LNCaP clone FGC (cell line): ENCODE data around the gene LTBP2.

Experiments used
- DNase-seq: peaks from one replicate; pipeline ENCODE4 v3.0.0-alpha.2; 2011; ENCODE audit warnings: low read depth
- H3K4me3 ChIP-seq: 2 replicates; pipeline ENCODE4 v1.5.1; 2011; ENCODE audit warnings: mild to moderate bottlenecking, low read depth, low read length, control low read depth
- CTCF ChIP-seq: IDR thresholded peaks from 2 replicates; pipeline ENCODE4 v1.5.1; 2012; ENCODE audit warnings: mild to moderate bottlenecking; ENCODE audit not compliant: control insufficient read depth, insufficient read depth; ENCODE audit errors: extremely low read depth

LTBP2 gene

GRCh38 chr14:74647678-74648461 lies 35.8 kb upstream of the LTBP2 start:
- H3K4me3 ChIP-seq: no peak overlapping the region
- no peak for TF ChIP-seq CTCF
- DNase-seq: no peak

- no peak for TF ChIP-seq CTCF
- DNase-seq: no peak
- no peak overlapping the region for H3K4me3 ChIP-seq
These were observed 35.1 kb upstream of the LTBP2 start for GRCh38 chr14:74647061-74647677.

GRCh38 chr14:74645756-74646470 lies 33.9 kb upstream of the LTBP2 start:
- H3K4me3 ChIP-seq: no peak overlapping the region
- TF ChIP-seq CTCF: no peak
- DNase-seq: no peak

GRCh38 chr14:74645244-74645643 lies 33.2 kb upstream of the LTBP2 start:
- no peak overlapping the region for H3K4me3 ChIP-seq
- no peak for TF ChIP-seq CTCF

GRCh38 chr14:74641601-74642391 lies 29.8 kb upstream of the LTBP2 start:
- no peak for DNase-seq
- no peak overlapping the region for H3K4me3 ChIP-seq
- no peak for TF ChIP-seq CTCF

More at GRCh38 chr14:74645244-74645643, 33.2 kb upstream of the LTBP2 start:
- no peak for DNase-seq

GRCh38 chr14:74638966-74639365 lies 26.9 kb upstream of the LTBP2 start:
- no peak for TF ChIP-seq CTCF
- no peak overlapping the region for H3K4me3 ChIP-seq
- no peak for DNase-seq
